Trophoblast cell (in vitro differentiated cells and primary cell): ENCODE results near the gene VPS8.

Experiments
- DNase-seq, 2 donors: peaks; one replicate each; pipeline ENCODE4 v3.0.0-alpha.2; 2016
- H2AFZ ChIP-seq: 2 replicates; pipeline ENCODE4 v1.6.1; 2013; ENCODE audit warnings: low read length, moderate library complexity, mild to moderate bottlenecking; ENCODE audit not compliant: insufficient read depth, poor library complexity
- H2AK5ac ChIP-seq: 2 replicates; pipeline ENCODE4 v1.6.1; 2013; ENCODE audit warnings: mild to moderate bottlenecking, low read length
- H2BK120ac ChIP-seq: 2 replicates; pipeline ENCODE4 v1.6.1; 2013; ENCODE audit warnings: low read length, mild to moderate bottlenecking, moderate library complexity; ENCODE audit not compliant: insufficient read depth, poor library complexity
- H2BK12ac ChIP-seq: 2 replicates; pipeline ENCODE4 v1.6.1; 2013; ENCODE audit warnings: mild to moderate bottlenecking, low read length, moderate library complexity
- H2BK5ac ChIP-seq: 2 replicates; pipeline ENCODE4 v1.6.1; 2013; ENCODE audit warnings: low read length, low read depth, moderate library complexity, mild to moderate bottlenecking; ENCODE audit not compliant: poor library complexity
- H3K14ac ChIP-seq: 2 replicates; pipeline ENCODE4 v1.6.1; 2013; ENCODE audit warnings: mild to moderate bottlenecking, low read length
- H3K18ac ChIP-seq: 2 replicates; pipeline ENCODE4 v1.6.1; 2013; ENCODE audit warnings: mild to moderate bottlenecking, low read length
- H3K23ac ChIP-seq: 2 replicates; pipeline ENCODE4 v1.6.1; 2013; ENCODE audit warnings: low read length
- H3K27ac ChIP-seq: 2 replicates; pipeline ENCODE4 v1.5.1; 2013; ENCODE audit warnings: low read depth, mild to moderate bottlenecking, inconsistent platforms, low read length, moderate library complexity
- H3K27me3 ChIP-seq: 2 replicates; pipeline ENCODE4 v1.6.1; 2013; ENCODE audit warnings: inconsistent platforms, mild to moderate bottlenecking, low read length, moderate library complexity; ENCODE audit not compliant: insufficient read depth
- H3K36me3 ChIP-seq, 2 experiments: 1 replicate in 1 of 2; 2 replicates in 1 of 2; pipeline ENCODE4 v1.6.1; 2013; ENCODE audit warnings: low read length in 2 of 2, mild to moderate bottlenecking in 2 of 2, moderate library complexity in 1 of 2; ENCODE audit not compliant: insufficient read depth in 2 of 2, control insufficient read depth in 1 of 2
- H3K4ac ChIP-seq: 2 replicates; pipeline ENCODE4 v1.6.1; 2013; ENCODE audit warnings: low read depth, mild to moderate bottlenecking, low read length, moderate library complexity
- H3K4me1 ChIP-seq, 2 experiments: 1 replicate in 1 of 2; 2 replicates in 1 of 2; pipeline ENCODE4 v1.6.1; 2013; ENCODE audit warnings: low read length in 2 of 2, mild to moderate bottlenecking in 2 of 2, moderate library complexity in 1 of 2; ENCODE audit not compliant: insufficient read depth in 2 of 2, control insufficient read depth in 1 of 2
- H3K4me2 ChIP-seq: 2 replicates; pipeline ENCODE4 v1.6.1; 2013; ENCODE audit warnings: inconsistent platforms, mild to moderate bottlenecking, low read length, moderate library complexity
- H3K4me3 ChIP-seq: 2 replicates; pipeline ENCODE4 v1.5.1; 2013; ENCODE audit warnings: mild to moderate bottlenecking, low read depth, low read length, inconsistent platforms
- H3K79me1 ChIP-seq: one replicate; pipeline ENCODE4 v1.6.1; 2013; ENCODE audit warnings: low read length
- H3K79me2 ChIP-seq: 2 replicates; pipeline ENCODE4 v1.6.1; 2013; ENCODE audit warnings: low read length, mild to moderate bottlenecking; ENCODE audit not compliant: control insufficient read depth, insufficient read depth, poor library complexity
- H3K9ac ChIP-seq: 2 replicates; pipeline ENCODE4 v1.6.1; 2013; ENCODE audit warnings: mild to moderate bottlenecking, low read length
- H3K9me3 ChIP-seq: 2 replicates; pipeline ENCODE4 v1.6.1; 2013; ENCODE audit warnings: low read depth, mild to moderate bottlenecking, control low read depth, inconsistent platforms, low read length; ENCODE audit not compliant: insufficient read depth
- H4K12ac ChIP-seq: 2 replicates; pipeline ENCODE4 v1.6.1; 2013; ENCODE audit warnings: low read depth, mild to moderate bottlenecking, low read length, moderate library complexity
- H4K8ac ChIP-seq: 2 replicates; pipeline ENCODE4 v1.6.1; 2013; ENCODE audit warnings: low read depth, mild to moderate bottlenecking, low read length, moderate library complexity
- H4K91ac ChIP-seq: one replicate; pipeline ENCODE4 v1.6.1; 2013; ENCODE audit warnings: low read depth, mild to moderate bottlenecking, low read length, moderate library complexity
- WGBS: extraction: QIAGEN DNeasy Blood & Tissue Kit; methylation state at CpG from one replicate; pipeline ENCODE4 v1.1.7; 2013; ENCODE audit warnings: missing lambda C conversion rate; ENCODE audit not compliant: insufficient read length, insufficient coverage; ENCODE audit errors: extremely low coverage; 5-methylcytosine and 5-hydroxymethylcytosine counted together

The VPS8 gene

GRCh38 chr3:185024966-185025365 is 213.0 kb downstream of the VPS8 start:
- H4K91ac ChIP-seq, result no peak overlapping the region
- H2BK5ac ChIP-seq, result no peak overlapping the region
- no peak overlapping the region for H3K27ac ChIP-seq
- H2AK5ac ChIP-seq, result no peak overlapping the region
- H3K14ac ChIP-seq, result no peak overlapping the region
- DNase-seq, result no peak
- no peak overlapping the region for H4K12ac ChIP-seq
- no peak overlapping the region for H3K4ac ChIP-seq
- H4K8ac ChIP-seq, result no peak overlapping the region
- no peaks in the 10 kb centered on the region for H3K79me1 ChIP-seq
- no peak overlapping the region for H3K18ac ChIP-seq
- H3K79me2 ChIP-seq, result no peaks in the 10 kb centered on the region
- no peaks in the 10 kb centered on the region for H3K36me3 ChIP-seq
- no peak overlapping the region for H2BK12ac ChIP-seq
- no peak overlapping the region for H3K4me3 ChIP-seq
- no peak overlapping the region for H3K4me2 ChIP-seq
- H3K4me1 ChIP-seq, result no peaks in the 10 kb centered on the region
- no CpG with 5 or more reads among the region's 2 CpGs for WGBS
- no peak overlapping the region for H2AFZ ChIP-seq
- H3K23ac ChIP-seq, result no peak overlapping the region
- no peaks in the 10 kb centered on the region for H3K9me3 ChIP-seq
- no peak overlapping the region for H2BK120ac ChIP-seq
- H3K9ac ChIP-seq, result no peak overlapping the region
- no peaks in the 10 kb centered on the region for H3K27me3 ChIP-seq

GRCh38 chr3:185028121-185028520 is 216.2 kb downstream of the VPS8 start:
- Histone ChIP-seq H3K27ac (no peak overlapping the region), H3K9ac (no peak overlapping the region), H3K9me3 (no peaks in the 10 kb centered on the region), H2AK5ac (no peak overlapping the region), H4K12ac (no peak overlapping the region), H3K27me3 (no peaks in the 10 kb centered on the region), H3K18ac (no peak overlapping the region), H4K8ac (no peak overlapping the region), H2AFZ (no peak overlapping the region), H3K79me2 (no peaks in the 10 kb centered on the region), H3K14ac (no peak overlapping the region), H2BK120ac (no peak overlapping the region), H3K4ac (no peak overlapping the region), H3K79me1 (no peaks in the 10 kb centered on the region), H3K23ac (no peak overlapping the region), H3K4me3 (no peak overlapping the region), H3K4me1 (no peaks in the 10 kb centered on the region), H3K36me3 (no peaks in the 10 kb centered on the region), H2BK5ac (no peak overlapping the region), H3K4me2 (no peak overlapping the region), H2BK12ac (no peak overlapping the region), H4K91ac (no peak overlapping the region)
- no peak for DNase-seq
- WGBS, result no CpG with 5 or more reads among the region's 3 CpGs

- WGBS, result no CpG with 5 or more reads among the region's 1 CpG
- Histone ChIP-seq H3K27me3 (no peaks in the 10 kb centered on the region), H4K91ac (no peak overlapping the region), H4K12ac (no peak overlapping the region), H3K79me2 (no peaks in the 10 kb centered on the region), H3K9me3 (no peaks in the 10 kb centered on the region), H2BK5ac (no peak overlapping the region), H3K79me1 (no peaks in the 10 kb centered on the region), H2BK12ac (no peak overlapping the region), H3K4me2 (no peak overlapping the region), H2AK5ac (no peak overlapping the region), H3K36me3 (no peaks in the 10 kb centered on the region), H2AFZ (no peak overlapping the region), H3K9ac (no peak overlapping the region), H3K23ac (no peak overlapping the region), H3K18ac (no peak overlapping the region), H3K27ac (no peak overlapping the region), H3K4me3 (no peak overlapping the region), H4K8ac (no peak overlapping the region), H2BK120ac (no peak overlapping the region), H3K14ac (no peak overlapping the region), H3K4ac (no peak overlapping the region), H3K4me1 (no peaks in the 10 kb centered on the region)
- no peak for DNase-seq
Observed at GRCh38 chr3:185029086-185029485, 217.1 kb downstream of the VPS8 start.

GRCh38 chr3:185030399-185030798 is 218.4 kb downstream of the VPS8 start:
- Histone ChIP-seq H3K36me3 (no peaks in the 10 kb centered on the region), H3K18ac (no peak overlapping the region), H2BK5ac (no peak overlapping the region), H2BK12ac (no peak overlapping the region), H3K4me2 (no peak overlapping the region), H3K27ac (no peak overlapping the region), H4K12ac (no peak overlapping the region), H3K79me1 (no peaks in the 10 kb centered on the region), H3K4me3 (no peak overlapping the region), H2AFZ (no peak overlapping the region), H2AK5ac (no peak overlapping the region), H3K4me1 (no peaks in the 10 kb centered on the region), H3K14ac (no peak overlapping the region), H3K9me3 (no peaks in the 10 kb centered on the region), H3K79me2 (no peaks in the 10 kb centered on the region), H4K91ac (no peak overlapping the region), H4K8ac (no peak overlapping the region), H3K27me3 (no peaks in the 10 kb centered on the region), H3K4ac (no peak overlapping the region), H2BK120ac (no peak overlapping the region), H3K9ac (no peak overlapping the region), H3K23ac (no peak overlapping the region)
- WGBS, result no CpG with 5 or more reads among the region's 3 CpGs
- no peak for DNase-seq
